ENCODE results near the gene TMEM255A.

Gene TMEM255A

DNA sequence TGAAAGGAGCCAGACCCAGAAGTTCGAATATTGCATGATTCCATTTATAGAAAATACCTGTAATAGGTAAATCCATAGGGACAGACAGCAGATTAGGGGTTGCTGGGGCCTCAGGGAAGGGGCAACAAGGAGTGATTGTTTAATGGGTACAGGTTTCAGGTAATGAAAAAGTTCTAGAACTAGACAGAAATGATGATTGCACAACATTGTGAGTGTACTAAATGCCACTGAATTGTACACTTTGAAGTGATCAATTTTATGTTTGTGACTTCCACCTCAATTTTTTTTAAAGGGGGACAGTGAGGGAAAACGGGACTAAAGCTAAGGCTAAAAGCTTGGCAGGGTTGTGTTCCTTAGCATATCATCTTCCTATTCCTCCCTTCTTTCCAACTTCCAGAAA, 37.1 kb downstream of the TMEM255A start (continued):
- TF ChIP-seq, protein P1, sequence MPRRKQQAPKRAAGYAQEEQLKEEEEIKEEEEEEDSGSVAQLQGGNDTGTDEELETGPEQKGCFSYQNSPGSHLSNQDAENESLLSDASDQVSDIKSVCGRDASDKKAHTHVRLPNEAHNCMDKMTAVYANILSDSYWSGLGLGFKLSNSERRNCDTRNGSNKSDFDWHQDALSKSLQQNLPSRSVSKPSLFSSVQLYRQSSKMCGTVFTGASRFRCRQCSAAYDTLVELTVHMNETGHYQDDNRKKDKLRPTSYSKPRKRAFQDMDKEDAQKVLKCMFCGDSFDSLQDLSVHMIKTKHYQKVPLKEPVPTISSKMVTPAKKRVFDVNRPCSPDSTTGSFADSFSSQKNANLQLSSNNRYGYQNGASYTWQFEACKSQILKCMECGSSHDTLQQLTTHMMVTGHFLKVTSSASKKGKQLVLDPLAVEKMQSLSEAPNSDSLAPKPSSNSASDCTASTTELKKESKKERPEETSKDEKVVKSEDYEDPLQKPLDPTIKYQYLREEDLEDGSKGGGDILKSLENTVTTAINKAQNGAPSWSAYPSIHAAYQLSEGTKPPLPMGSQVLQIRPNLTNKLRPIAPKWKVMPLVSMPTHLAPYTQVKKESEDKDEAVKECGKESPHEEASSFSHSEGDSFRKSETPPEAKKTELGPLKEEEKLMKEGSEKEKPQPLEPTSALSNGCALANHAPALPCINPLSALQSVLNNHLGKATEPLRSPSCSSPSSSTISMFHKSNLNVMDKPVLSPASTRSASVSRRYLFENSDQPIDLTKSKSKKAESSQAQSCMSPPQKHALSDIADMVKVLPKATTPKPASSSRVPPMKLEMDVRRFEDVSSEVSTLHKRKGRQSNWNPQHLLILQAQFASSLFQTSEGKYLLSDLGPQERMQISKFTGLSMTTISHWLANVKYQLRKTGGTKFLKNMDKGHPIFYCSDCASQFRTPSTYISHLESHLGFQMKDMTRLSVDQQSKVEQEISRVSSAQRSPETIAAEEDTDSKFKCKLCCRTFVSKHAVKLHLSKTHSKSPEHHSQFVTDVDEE (CRISPR knock-in tag; IDR thresholded peaks at IDR 0.05) = no peak

DNA sequence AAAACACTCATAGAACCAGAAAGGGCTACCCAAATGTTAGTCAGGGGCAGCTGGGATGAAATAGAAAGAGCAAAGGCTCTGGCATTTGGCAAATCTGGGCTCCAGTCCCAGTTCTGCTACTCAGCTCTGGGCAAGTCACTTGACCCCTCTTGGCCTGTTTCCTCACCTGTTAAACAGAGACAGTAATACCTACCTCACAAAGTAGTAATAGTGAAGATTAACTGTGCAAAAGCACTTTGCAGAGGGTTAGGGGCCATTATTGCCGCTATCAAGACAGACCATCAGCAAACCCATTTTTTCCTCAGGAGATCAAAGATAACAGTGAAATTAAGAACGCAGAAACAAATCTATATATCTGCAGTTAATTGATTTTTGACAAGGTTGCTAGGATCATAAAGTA, 40.0 kb downstream of the TMEM255A start:
- TF ChIP-seq OSR1 (CRISPR knock-in tag; IDR thresholded peaks at IDR 0.05) (no peak), TOX (CRISPR knock-in tag; IDR thresholded peaks at IDR 0.05; ENCODE audit: borderline replicate concordance) (no peak), ZFP3 (CRISPR knock-in tag; IDR thresholded peaks at IDR 0.05) (no peak), BACH2 (CRISPR knock-in tag; IDR thresholded peaks at IDR 0.05; ENCODE audit: borderline replicate concordance) (no peak)
- TF ChIP-seq, protein P2, sequence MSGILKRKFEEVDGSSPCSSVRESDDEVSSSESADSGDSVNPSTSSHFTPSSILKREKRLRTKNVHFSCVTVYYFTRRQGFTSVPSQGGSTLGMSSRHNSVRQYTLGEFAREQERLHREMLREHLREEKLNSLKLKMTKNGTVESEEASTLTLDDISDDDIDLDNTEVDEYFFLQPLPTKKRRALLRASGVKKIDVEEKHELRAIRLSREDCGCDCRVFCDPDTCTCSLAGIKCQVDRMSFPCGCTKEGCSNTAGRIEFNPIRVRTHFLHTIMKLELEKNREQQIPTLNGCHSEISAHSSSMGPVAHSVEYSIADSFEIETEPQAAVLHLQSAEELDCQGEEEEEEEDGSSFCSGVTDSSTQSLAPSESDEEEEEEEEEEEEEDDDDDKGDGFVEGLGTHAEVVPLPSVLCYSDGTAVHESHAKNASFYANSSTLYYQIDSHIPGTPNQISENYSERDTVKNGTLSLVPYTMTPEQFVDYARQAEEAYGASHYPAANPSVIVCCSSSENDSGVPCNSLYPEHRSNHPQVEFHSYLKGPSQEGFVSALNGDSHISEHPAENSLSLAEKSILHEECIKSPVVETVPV (CRISPR knock-in tag; IDR thresholded peaks at IDR 0.05) = no peak
- TF ChIP-seq, protein P3, sequence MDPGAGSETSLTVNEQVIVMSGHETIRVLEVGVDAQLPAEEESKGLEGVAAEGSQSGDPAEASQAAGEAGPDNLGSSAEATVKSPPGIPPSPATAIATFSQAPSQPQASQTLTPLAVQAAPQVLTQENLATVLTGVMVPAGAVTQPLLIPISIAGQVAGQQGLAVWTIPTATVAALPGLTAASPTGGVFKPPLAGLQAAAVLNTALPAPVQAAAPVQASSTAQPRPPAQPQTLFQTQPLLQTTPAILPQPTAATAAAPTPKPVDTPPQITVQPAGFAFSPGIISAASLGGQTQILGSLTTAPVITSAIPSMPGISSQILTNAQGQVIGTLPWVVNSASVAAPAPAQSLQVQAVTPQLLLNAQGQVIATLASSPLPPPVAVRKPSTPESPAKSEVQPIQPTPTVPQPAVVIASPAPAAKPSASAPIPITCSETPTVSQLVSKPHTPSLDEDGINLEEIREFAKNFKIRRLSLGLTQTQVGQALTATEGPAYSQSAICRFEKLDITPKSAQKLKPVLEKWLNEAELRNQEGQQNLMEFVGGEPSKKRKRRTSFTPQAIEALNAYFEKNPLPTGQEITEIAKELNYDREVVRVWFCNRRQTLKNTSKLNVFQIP (CRISPR knock-in tag; IDR thresholded peaks at IDR 0.05; ENCODE audit: borderline replicate concordance, low read depth) = no peak
- ATAC-seq = no peak

DNA sequence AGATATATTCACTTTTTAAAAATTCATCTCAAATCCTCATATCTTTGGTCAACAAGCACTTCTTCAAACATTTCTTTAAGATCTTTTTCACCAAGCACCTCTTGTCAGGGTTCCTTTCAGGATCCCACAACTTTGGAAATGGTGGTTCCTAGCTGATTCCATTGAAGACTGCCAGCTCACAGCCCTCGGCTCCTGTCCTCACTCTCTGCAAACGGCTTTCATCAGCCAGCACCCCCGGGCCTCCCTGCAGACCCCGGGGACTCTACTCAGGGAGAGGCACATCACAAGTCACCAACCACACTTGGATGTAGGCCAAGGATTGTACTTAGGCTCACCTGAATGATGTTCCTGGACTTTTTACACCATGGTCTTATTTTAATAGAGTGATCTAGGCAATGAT, 40.7 kb downstream of the TMEM255A start:
- no peak for ATAC-seq
- no peak for TF ChIP-seq BACH2 (CRISPR knock-in tag; IDR thresholded peaks at IDR 0.05; ENCODE audit: borderline replicate concordance)

DNA sequence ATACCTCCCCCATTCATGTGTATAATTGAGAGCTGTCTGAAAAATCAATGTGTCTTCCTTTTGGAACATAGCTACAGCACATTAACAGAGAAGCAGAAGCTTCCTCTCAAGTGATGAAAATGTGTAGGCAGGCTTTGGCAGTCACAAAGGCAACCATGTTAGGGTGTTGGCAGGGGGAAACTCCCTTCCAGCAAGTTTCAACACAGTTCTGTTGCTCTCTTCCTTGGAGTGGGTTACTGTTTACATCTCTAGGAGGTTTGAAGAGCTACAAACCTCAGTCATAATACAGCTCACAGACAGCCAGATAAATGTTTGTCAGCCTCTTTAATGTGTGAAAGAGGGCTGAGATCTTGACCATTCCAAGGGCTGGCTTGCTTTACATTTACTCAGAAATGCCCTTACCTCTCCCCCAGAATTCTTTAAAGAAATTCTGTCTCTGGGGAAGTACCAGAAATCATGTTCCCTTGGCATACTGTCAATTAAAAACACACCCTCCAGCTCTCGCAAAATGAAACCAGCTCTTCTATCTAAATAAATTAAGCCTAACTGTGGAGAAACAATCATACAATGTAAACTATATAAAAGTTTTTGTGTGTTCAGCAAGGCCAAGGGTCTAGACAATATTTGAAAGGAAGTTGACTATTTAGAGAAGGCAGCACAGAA, 41.8 kb downstream of the TMEM255A start:
- TF ChIP-seq OSR1 (CRISPR knock-in tag; IDR thresholded peaks at IDR 0.05) (no peak), PPARA (CRISPR knock-in tag; IDR thresholded peaks at IDR 0.05; ENCODE audit: borderline replicate concordance) (no peak), ESRRG (CRISPR knock-in tag; IDR thresholded peaks at IDR 0.05) (no peak), ZNF565 (CRISPR knock-in tag; conservative IDR thresholded peaks at IDR 0.05; ENCODE audit: low read depth) (no peak), SNAI2 (CRISPR knock-in tag; IDR thresholded peaks at IDR 0.05) (no peak), ZFP3 (CRISPR knock-in tag; IDR thresholded peaks at IDR 0.05) (no peak), ARNTL (CRISPR knock-in tag; IDR thresholded peaks at IDR 0.05; ENCODE audit: borderline replicate concordance, low read depth) (no peak), RARB (CRISPR knock-in tag; IDR thresholded peaks at IDR 0.05) (no peak), CSDC2 (CRISPR knock-in tag; IDR thresholded peaks at IDR 0.05) (no peak), GLIS3 (CRISPR knock-in tag; IDR thresholded peaks at IDR 0.05) (no peak), TOX (CRISPR knock-in tag; IDR thresholded peaks at IDR 0.05; ENCODE audit: borderline replicate concordance) (no peak), ISL1 (CRISPR knock-in tag; IDR thresholded peaks at IDR 0.05) (no peak), ZNF70 (CRISPR knock-in tag; IDR thresholded peaks at IDR 0.05) (no peak)
- TF ChIP-seq, protein P3 (CRISPR knock-in tag; IDR thresholded peaks at IDR 0.05; ENCODE audit: borderline replicate concordance, low read depth) = no peak
- TF ChIP-seq, protein P4, sequence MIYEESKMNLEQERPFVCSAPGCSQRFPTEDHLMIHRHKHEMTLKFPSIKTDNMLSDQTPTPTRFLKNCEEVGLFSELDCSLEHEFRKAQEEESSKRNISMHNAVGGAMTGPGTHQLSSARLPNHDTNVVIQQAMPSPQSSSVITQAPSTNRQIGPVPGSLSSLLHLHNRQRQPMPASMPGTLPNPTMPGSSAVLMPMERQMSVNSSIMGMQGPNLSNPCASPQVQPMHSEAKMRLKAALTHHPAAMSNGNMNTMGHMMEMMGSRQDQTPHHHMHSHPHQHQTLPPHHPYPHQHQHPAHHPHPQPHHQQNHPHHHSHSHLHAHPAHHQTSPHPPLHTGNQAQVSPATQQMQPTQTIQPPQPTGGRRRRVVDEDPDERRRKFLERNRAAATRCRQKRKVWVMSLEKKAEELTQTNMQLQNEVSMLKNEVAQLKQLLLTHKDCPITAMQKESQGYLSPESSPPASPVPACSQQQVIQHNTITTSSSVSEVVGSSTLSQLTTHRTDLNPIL (CRISPR knock-in tag; IDR thresholded peaks at IDR 0.05; ENCODE audit: low read depth) = no peak
- TF ChIP-seq, protein P1 (CRISPR knock-in tag; IDR thresholded peaks at IDR 0.05) = no peak
- TF ChIP-seq, protein P2 (CRISPR knock-in tag; IDR thresholded peaks at IDR 0.05) = no peak
- TF ChIP-seq, protein P5, sequence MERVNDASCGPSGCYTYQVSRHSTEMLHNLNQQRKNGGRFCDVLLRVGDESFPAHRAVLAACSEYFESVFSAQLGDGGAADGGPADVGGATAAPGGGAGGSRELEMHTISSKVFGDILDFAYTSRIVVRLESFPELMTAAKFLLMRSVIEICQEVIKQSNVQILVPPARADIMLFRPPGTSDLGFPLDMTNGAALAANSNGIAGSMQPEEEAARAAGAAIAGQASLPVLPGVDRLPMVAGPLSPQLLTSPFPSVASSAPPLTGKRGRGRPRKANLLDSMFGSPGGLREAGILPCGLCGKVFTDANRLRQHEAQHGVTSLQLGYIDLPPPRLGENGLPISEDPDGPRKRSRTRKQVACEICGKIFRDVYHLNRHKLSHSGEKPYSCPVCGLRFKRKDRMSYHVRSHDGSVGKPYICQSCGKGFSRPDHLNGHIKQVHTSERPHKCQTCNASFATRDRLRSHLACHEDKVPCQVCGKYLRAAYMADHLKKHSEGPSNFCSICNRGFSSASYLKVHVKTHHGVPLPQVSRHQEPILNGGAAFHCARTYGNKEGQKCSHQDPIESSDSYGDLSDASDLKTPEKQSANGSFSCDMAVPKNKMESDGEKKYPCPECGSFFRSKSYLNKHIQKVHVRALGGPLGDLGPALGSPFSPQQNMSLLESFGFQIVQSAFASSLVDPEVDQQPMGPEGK (CRISPR knock-in tag; IDR thresholded peaks at IDR 0.05; ENCODE audit: borderline replicate concordance) = no peak
- no peak for ATAC-seq

Data from SK-N-SH treated with all-trans-retinoic acid at 6 μM for 48 hours (cell line).